Naive thymus-derived CD8-positive, alpha-beta T cell (primary cell): ENCODE data around the gene NR6A1. TPM values are rescaled to one million over a fixed set of nuclear protein-coding genes. Genes with fewer than 3 reads are reported as not detected.

ENCODE experiments used
- ATAC-seq, 2 donors: fragments of 150-1000 bp; cut with Tn5 transposase in 1 of 2; sonication (Bioruptor Pico), chemical (Tn5 transposase) in 1 of 2; 1 replicate in 1 of 2; 2 replicates in 1 of 2; pipeline ENCODE4 v1.10.0; 2021; ENCODE audit warnings: mild to moderate bottlenecking in 2 of 2, moderate library complexity in 2 of 2
- POLR2A ChIA-PET: fragments of 350-600 bp; sonication (Branson Sonifier 250); formaldehyde crosslinking; loops from one replicate; lab custom pipeline; 2021; ENCODE audit warnings: antibody characterized with exemption; lab: Charles Lee
- DNase-seq, 10 donors: peaks; one replicate each; pipeline versions ENCODE4 v3.0.0 to v3.0.0-alpha.2; 2020 to 2022
- H3K27ac Mint-ChIP-seq, 10 donors: one replicate each; pipeline ENCODE4 v1.8.0; 2020 to 2022; ENCODE audit warnings: mild to moderate bottlenecking in 10 of 10, mixed read lengths in 10 of 10, moderate library complexity in 4 of 10, inconsistent platforms in 1 of 10
- H3K27me3 Mint-ChIP-seq, 5 donors: one replicate each; pipeline ENCODE4 v1.8.0; 2021 to 2022; ENCODE audit warnings: mixed read lengths in 5 of 5
- H3K36me3 Mint-ChIP-seq, 3 donors: one replicate each; pipeline ENCODE4 v1.8.0; 2020 to 2022; ENCODE audit warnings: mixed read lengths in 3 of 3, mild to moderate bottlenecking in 2 of 3, inconsistent platforms in 1 of 3
- H3K4me1 Mint-ChIP-seq, 4 donors: one replicate each; pipeline ENCODE4 v1.8.0; 2021 to 2022; ENCODE audit warnings: mixed read lengths in 4 of 4
- H3K4me3 Mint-ChIP-seq, 10 donors: one replicate each; pipeline ENCODE4 v1.8.0; 2020 to 2022; ENCODE audit warnings: mild to moderate bottlenecking in 10 of 10, mixed read lengths in 10 of 10, moderate library complexity in 6 of 10, inconsistent platforms in 1 of 10
- H3K9me3 Mint-ChIP-seq, 9 donors: one replicate each; pipeline ENCODE4 v1.8.0; 2020 to 2022; ENCODE audit warnings: mixed read lengths in 9 of 9, mild to moderate bottlenecking in 3 of 9, inconsistent platforms in 1 of 9, moderate library complexity in 1 of 9
- polyA plus RNA-seq, 3 donors: library from polyadenylated mRNA; unstranded; fragments of 300-500 nt; fragmentation: Illumina TruSeq; gene quantifications; one replicate each; pipeline ENCODE4 v1.2.3, GENCODE V29; 2021
- total RNA-seq, 8 experiments: library from RNA in 2 of 8; stranded (reverse) in 2 of 8; gene quantifications; one replicate each; pipeline ENCODE4 v1.2.3 and lab custom pipeline; 2021 to 2026

The NR6A1 gene
- total and polyA plus RNA-seq, 5 experiments from 2014 or later, result 0.05 TPM; not detected in 4

- no peaks in the 10 kb centered on the region for H3K9me3 Mint-ChIP-seq
- POLR2A ChIA-PET, result no interaction called here
Measured at GRCh38 chr9:124805186-124805585, 34.1 kb upstream of the NR6A1 start.

GRCh38 chr9:124803911-124804310 lies 32.8 kb upstream of the NR6A1 start:
- Mint-ChIP-seq H3K4me3 (no peak overlapping the region), H3K36me3 (no peaks in the 10 kb centered on the region), H3K9me3 (no peaks in the 10 kb centered on the region), H3K27me3 (peaks cover 1 to 36% (median 20%) of the 10 kb centered on the region in 5 donors), H3K4me1 (peaks cover 0 to 10% (median 2%) of the 10 kb centered on the region in 4 donors), H3K27ac (no peak overlapping the region)
- DNase-seq, result no peak
- POLR2A ChIA-PET, result no interaction called here
- no peak for ATAC-seq

More at GRCh38 chr9:124805186-124805585, 34.1 kb upstream of the NR6A1 start:
- DNase-seq, result no peak
- Mint-ChIP-seq H3K27ac (no peak overlapping the region), H3K4me1 (peaks cover 0 to 8% (median 2%) of the 10 kb centered on the region in 4 donors), H3K27me3 (peaks cover 1 to 34% (median 18%) of the 10 kb centered on the region in 5 donors), H3K4me3 (no peak overlapping the region), H3K36me3 (no peaks in the 10 kb centered on the region)
- no peak for ATAC-seq

GRCh38 chr9:124802426-124802825 lies 31.3 kb upstream of the NR6A1 start:
- Mint-ChIP-seq H3K27me3 (peaks cover 5 to 30% (median 21%) of the 10 kb centered on the region in 5 donors), H3K4me3 (no peak overlapping the region), H3K27ac (no peak overlapping the region), H3K36me3 (no peaks in the 10 kb centered on the region), H3K4me1 (peaks cover 0 to 10% (median 2%) of the 10 kb centered on the region in 4 donors), H3K9me3 (no peaks in the 10 kb centered on the region)
- POLR2A ChIA-PET, result no interaction called here
- DNase-seq (peak in 1 of 10 donors; percentile 28), ATAC-seq (no peak)

- no peak for DNase-seq
- POLR2A ChIA-PET, result no interaction called here
Measured at GRCh38 chr9:124801356-124801755, 30.2 kb upstream of the NR6A1 start.

GRCh38 chr9:124800306-124801259 lies 29.5 kb upstream of the NR6A1 start:
- H3K4me3 Mint-ChIP-seq, result peak overlapping the region in 1 of 10 donors; percentile 15
- POLR2A ChIA-PET, result interaction anchor here (0.5 kb wide), 1 partner anchor 29 kb away, joined by 3 read pairs; no protein-coding TSS in a partner anchor
- H3K27ac Mint-ChIP-seq, result peak overlapping the region in 2 of 10 donors; percentile 44 to 78
- H3K9me3 Mint-ChIP-seq, result no peaks in the 10 kb centered on the region
- DNase-seq (peak in 1 of 10 donors; percentile 35), ATAC-seq (no peak)
- H3K27me3 Mint-ChIP-seq, result peaks cover 6 to 43% (median 24%) of the 10 kb centered on the region in 5 donors
- H3K4me1 Mint-ChIP-seq, result peaks cover 0 to 10% (median 2%) of the 10 kb centered on the region in 4 donors
- no peaks in the 10 kb centered on the region for H3K36me3 Mint-ChIP-seq

More at GRCh38 chr9:124801356-124801755, 30.2 kb upstream of the NR6A1 start:
- Mint-ChIP-seq H3K36me3 (no peaks in the 10 kb centered on the region), H3K27me3 (peaks cover 6 to 41% (median 24%) of the 10 kb centered on the region in 5 donors), H3K9me3 (no peaks in the 10 kb centered on the region), H3K4me1 (peaks cover 0 to 10% (median 2%) of the 10 kb centered on the region in 4 donors), H3K4me3 (no peak overlapping the region), H3K27ac (peak overlapping the region in 1 of 10 donors; percentile 44)
- no peak for ATAC-seq

GRCh38 chr9:124799274-124800006 lies 28.3 kb upstream of the NR6A1 start:
- no peak overlapping the region for H3K27ac Mint-ChIP-seq
- peaks cover 0 to 10% (median 2%) of the 10 kb centered on the region in 4 donors for H3K4me1 Mint-ChIP-seq
- DNase-seq (no peak), ATAC-seq (no peak)
- no peaks in the 10 kb centered on the region for H3K9me3 Mint-ChIP-seq
- H3K27me3 Mint-ChIP-seq, result peaks cover 6 to 43% (median 28%) of the 10 kb centered on the region in 5 donors
- no peaks in the 10 kb centered on the region for H3K36me3 Mint-ChIP-seq
- no peak overlapping the region for H3K4me3 Mint-ChIP-seq
- POLR2A ChIA-PET, result no interaction called here

GRCh38 chr9:124797343-124798103 lies 26.4 kb upstream of the NR6A1 start:
- no peak overlapping the region for H3K4me3 Mint-ChIP-seq
- H3K27me3 Mint-ChIP-seq, result peaks cover 6 to 59% (median 37%) of the 10 kb centered on the region in 5 donors
- no peak for ATAC-seq
- no peaks in the 10 kb centered on the region for H3K9me3 Mint-ChIP-seq
- POLR2A ChIA-PET, result no interaction called here
- no peak for DNase-seq
- no peaks in the 10 kb centered on the region for H3K36me3 Mint-ChIP-seq
- H3K4me1 Mint-ChIP-seq, result peaks cover 0 to 10% (median 2%) of the 10 kb centered on the region in 4 donors
- H3K27ac Mint-ChIP-seq, result peak overlapping the region in 1 of 10 donors; percentile 18

GRCh38 chr9:124795881-124796431 lies 24.8 kb upstream of the NR6A1 start:
- ATAC-seq (no peak), DNase-seq (no peak)
- H3K4me3 Mint-ChIP-seq, result no peak overlapping the region
- H3K36me3 Mint-ChIP-seq, result no peaks in the 10 kb centered on the region
- POLR2A ChIA-PET, result no interaction called here
- no peak overlapping the region for H3K27ac Mint-ChIP-seq
- peaks cover 0 to 12% (median 1%) of the 10 kb centered on the region in 4 donors for H3K4me1 Mint-ChIP-seq
- no peaks in the 10 kb centered on the region for H3K9me3 Mint-ChIP-seq
- peaks cover 6 to 57% (median 37%) of the 10 kb centered on the region in 5 donors for H3K27me3 Mint-ChIP-seq

GRCh38 chr9:124794902-124795491 lies 23.9 kb upstream of the NR6A1 start:
- H3K4me1 Mint-ChIP-seq, result peaks cover 0 to 3% (median 0%) of the 10 kb centered on the region in 4 donors
- H3K27me3 Mint-ChIP-seq, result peaks cover 6 to 53% (median 35%) of the 10 kb centered on the region in 5 donors
- DNase-seq (no peak), ATAC-seq (no peak)
- no peak overlapping the region for H3K4me3 Mint-ChIP-seq
- no peaks in the 10 kb centered on the region for H3K9me3 Mint-ChIP-seq
- no peaks in the 10 kb centered on the region for H3K36me3 Mint-ChIP-seq
- H3K27ac Mint-ChIP-seq, result no peak overlapping the region
- POLR2A ChIA-PET, result no interaction called here

GRCh38 chr9:124793015-124793541 lies 22.0 kb upstream of the NR6A1 start:
- Mint-ChIP-seq H3K9me3 (no peaks in the 10 kb centered on the region), H3K27ac (no peak overlapping the region), H3K27me3 (peaks cover 4 to 53% (median 31%) of the 10 kb centered on the region in 5 donors), H3K36me3 (no peaks in the 10 kb centered on the region), H3K4me3 (no peak overlapping the region), H3K4me1 (peaks cover 0 to 3% (median 0%) of the 10 kb centered on the region in 4 donors)
- POLR2A ChIA-PET, result interaction anchor here (1.4 kb wide), 1 partner anchor 14 kb away, joined by 3 read pairs; no protein-coding TSS in a partner anchor
- ATAC-seq, result no peak
- DNase-seq, result peak in 1 of 10 donors; percentile 42
